IPS-20b (cell line): Measurements from ENCODE around the gene TMEM170A.
"Not testable (repeated sequence)": the region's sequence is repeated elsewhere in the genome, so short reads cannot be mapped to it uniquely, and the experiment has no call there.

Experiments
- H3K27ac ChIP-seq: one replicate; pipeline ENCODE4 v1.5.1; 2013; ENCODE audit warnings: low read length
- H3K27me3 ChIP-seq: 2 replicates; pipeline ENCODE4 v1.6.1; 2013; ENCODE audit warnings: mild to moderate bottlenecking, low read length, inconsistent platforms; ENCODE audit not compliant: insufficient read depth
- H3K36me3 ChIP-seq: 2 replicates; pipeline ENCODE4 v1.6.1; 2013; ENCODE audit warnings: low read depth, mild to moderate bottlenecking, inconsistent platforms, low read length, moderate library complexity; ENCODE audit not compliant: insufficient read depth
- H3K4me1 ChIP-seq: 2 replicates; pipeline ENCODE4 v1.6.1; 2013; ENCODE audit warnings: mild to moderate bottlenecking, control low read depth, inconsistent platforms, low read length, moderate library complexity; ENCODE audit not compliant: insufficient read depth
- H3K4me3 ChIP-seq: 2 replicates; pipeline ENCODE4 v1.5.1; 2013; ENCODE audit warnings: mild to moderate bottlenecking, low read length, inconsistent platforms
- H3K9ac ChIP-seq: 2 replicates; pipeline ENCODE4 v1.6.1; 2013; ENCODE audit warnings: low read depth, mild to moderate bottlenecking, inconsistent platforms, low read length, moderate library complexity
- H3K9me3 ChIP-seq: 2 replicates; pipeline ENCODE4 v1.6.1; 2013; ENCODE audit warnings: mild to moderate bottlenecking, low read depth, low read length, inconsistent platforms; ENCODE audit not compliant: insufficient read depth

Gene TMEM170A

DNA sequence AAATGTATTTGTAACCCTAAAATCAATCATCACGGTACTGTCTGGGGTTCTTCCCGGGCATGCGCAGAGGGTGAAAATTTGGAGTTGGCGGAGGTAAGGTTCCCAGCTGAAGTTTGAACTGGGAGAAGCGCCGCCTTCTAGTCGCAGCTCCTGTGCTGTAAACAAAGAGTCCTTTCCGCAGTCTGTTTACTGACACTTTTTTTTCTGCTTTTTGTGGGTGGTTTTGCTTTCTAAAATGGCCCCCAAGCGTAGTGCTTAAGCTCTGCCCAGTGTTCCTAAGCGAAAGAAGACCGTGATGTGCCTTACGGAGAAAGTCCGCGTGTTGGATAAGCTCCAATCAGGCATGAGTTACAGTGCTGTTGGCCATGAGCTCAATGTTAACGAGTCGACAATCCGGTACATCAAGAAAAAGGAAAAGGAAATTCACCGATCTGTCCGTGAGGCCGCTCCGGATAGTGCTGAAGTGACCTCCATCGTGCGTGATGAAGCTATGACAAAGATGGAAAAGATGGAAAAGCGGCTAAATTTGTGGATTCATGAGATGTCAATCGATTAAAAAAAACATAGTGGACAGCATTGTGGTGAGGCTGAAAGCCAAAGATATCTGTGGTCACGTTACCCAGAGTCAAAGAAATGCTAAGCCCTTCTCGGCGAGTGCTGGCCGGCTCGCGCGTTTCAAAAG lies 30.6 kb downstream of the TMEM170A start:
- H3K36me3 ChIP-seq = peaks cover 6% of the 10 kb centered on the region; the same call in 1 of the 2 replicates
- H3K27ac ChIP-seq = peak overlapping the region; percentile 45
- H3K27me3 ChIP-seq = no peaks in the 10 kb centered on the region
- peak overlapping the region; percentile 88 for H3K4me3 ChIP-seq
- no peaks in the 10 kb centered on the region for H3K9me3 ChIP-seq
- no peaks in the 10 kb centered on the region for H3K4me1 ChIP-seq
- H3K9ac ChIP-seq = peak overlapping the region; percentile 85

DNA sequence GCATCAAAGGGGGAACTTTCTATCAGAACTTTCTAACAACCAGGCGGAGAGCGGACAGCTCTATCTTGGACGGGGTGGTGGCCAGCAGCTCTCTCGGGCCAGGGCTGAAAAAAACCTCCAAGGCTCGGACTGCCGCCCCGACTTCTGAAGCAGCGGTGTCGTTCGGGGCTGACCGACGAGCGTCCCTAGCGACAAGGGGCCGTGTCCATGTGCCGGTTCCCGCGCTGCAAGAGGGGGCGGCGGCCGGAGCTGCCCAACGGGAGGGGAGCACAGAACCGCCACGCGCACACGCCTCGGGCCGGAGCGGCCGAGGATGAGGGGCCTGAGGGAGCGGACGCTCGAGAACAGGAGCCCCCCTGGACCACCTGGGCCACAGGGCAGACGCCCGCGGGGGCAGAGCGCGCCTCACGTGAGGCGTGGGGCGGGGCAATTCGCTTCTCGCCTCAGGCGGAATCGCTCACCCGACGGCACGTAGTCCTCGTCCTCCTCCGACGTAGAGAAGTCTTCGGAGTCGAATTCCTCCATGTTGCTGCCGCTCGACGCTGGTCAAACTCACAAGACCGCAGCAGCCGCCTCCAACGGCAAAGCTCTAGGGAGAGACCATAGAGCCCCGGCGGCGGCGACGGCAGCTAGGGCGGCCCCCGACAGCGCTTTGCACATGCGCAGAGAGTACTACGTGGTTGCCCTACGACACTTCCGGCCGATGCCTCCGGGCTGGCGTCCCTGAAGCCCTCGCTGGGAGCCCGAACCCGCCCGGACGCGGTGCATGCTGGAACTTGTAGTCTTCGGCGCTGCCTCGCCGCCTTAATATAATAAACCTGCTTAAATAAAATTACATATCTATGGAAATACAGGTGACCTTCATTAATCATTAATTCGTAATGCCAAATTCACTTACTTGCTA lies 31.4 kb downstream of the TMEM170A start, which contains the start of gene CFDP1:
CFDP1 (minus strand) TSS at position 676 of the 904 bp plus-strand sequence; CDS start at position 525, 151 bp downstream.
- H3K27me3 ChIP-seq = no peaks in the 10 kb centered on the region
- peak within 1 kb of the TSS; percentile 85 for H3K9ac ChIP-seq
- no peaks in the 10 kb centered on the region for H3K9me3 ChIP-seq
- no peaks in the 10 kb centered on the region for H3K4me1 ChIP-seq
- H3K4me3 ChIP-seq = peak within 1 kb of the TSS; percentile 88
- H3K27ac ChIP-seq = peak within 1 kb of the TSS; percentile 46
- H3K36me3 ChIP-seq = peaks cover 6% of the 10 kb centered on the region; the same call in 1 of the 2 replicates

DNA sequence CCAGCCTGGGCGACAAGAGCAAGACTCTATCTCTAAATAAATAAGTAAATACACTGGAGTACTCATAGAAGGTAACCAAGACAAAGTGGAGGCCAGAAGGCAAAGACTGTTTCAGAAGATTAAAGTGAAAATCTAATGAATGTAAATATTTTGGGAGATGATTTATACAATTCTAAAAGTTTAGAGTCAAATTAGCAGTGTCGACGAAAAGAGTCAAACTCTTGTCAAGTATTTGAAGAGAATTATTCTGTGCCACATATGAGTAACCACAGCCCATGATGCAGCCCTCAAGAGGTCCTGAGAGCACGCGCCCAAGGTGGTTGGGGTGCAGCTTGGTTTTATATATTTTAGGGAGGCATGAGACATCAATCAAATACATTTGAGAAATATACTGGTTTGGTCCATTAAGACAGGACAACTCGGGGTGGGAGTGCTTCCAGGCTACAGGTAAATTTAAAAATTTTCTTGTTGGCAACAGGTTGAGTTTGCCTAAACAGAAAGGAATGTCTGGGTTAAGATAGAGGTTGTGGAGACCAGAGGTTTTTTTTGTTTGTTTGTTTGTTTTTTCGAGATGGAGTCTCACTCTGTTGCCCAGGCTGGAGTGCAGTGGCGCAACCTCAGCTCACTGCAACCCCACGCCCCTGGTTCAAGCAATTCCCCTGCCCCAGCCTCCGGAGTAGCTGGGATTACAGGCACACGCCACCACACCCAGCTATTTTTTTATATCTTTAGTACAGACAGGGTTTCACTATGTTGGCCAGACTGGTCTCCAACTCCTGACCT lies 34.7 kb downstream of the TMEM170A start:
- Histone ChIP-seq H3K36me3 (peaks cover 6% of the 10 kb centered on the region; the same call in 1 of the 2 replicates), H3K27ac (no peak overlapping the region), H3K4me3 (no peak overlapping the region), H3K27me3 (no peaks in the 10 kb centered on the region), H3K9ac (no peak overlapping the region), H3K9me3 (no peaks in the 10 kb centered on the region), H3K4me1 (0 out of 2 replicates have a peak, but pooled peaks cover under 1% of the 10 kb centered on the region)

DNA sequence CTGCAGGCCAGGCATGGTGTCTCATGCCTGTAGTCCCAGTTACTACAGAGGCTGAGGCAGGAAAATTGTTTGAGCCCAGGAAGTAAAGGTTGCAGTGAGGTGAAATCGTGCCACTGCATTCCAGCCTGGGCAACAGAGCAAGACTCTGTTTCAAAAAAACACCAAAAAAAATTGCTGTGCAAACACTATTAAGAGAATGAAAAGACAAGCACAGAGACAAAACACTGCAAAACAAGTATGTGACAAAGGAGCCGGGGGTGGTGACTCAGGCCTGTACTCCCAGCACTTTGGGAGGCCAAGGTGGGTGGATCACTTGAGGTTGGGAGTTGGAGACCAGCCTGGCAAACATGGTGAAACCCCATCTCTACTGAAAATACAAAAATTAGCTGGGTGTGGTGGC lies 38.0 kb downstream of the TMEM170A start:
- not testable (repeated sequence) for H3K9me3 ChIP-seq, H3K36me3 ChIP-seq, H3K27me3 ChIP-seq, H3K27ac ChIP-seq, H3K4me1 ChIP-seq, H3K9ac ChIP-seq, H3K4me3 ChIP-seq

DNA sequence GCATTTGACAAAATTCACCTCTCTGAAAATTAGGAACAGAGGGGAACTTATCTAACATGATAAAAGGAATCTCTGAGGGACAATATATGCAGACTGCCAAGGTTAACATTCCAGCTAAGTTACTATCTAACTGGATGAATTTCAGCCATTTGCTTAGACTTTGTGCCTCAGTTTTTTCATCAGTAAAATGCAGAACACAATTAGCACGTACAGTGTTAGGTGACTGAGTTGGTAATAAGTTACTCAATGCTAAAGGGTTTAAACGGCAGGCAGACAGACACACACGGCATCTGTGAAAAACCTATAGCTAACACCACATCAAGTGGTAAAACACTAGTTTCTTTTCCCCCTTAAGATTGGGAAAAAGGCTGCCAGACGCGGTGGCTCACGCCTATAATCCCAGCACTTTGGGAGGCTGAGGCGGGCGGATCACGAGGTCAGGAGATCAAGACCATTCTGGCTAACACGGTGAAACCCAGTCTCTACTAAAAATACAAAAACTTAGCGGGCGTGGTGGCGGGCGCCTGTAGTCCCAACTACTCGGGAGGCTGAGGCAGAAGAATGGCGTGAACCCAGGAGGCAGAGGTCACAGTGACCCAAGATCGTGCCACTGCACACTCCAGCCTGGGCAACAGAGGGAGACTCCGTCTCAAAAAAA lies 40.3 kb downstream of the TMEM170A start:
- not testable (repeated sequence) for H3K9ac ChIP-seq, H3K4me3 ChIP-seq, H3K27me3 ChIP-seq, H3K36me3 ChIP-seq, H3K27ac ChIP-seq, H3K9me3 ChIP-seq
- H3K4me1 ChIP-seq = peaks cover 26% of the 10 kb centered on the region

DNA sequence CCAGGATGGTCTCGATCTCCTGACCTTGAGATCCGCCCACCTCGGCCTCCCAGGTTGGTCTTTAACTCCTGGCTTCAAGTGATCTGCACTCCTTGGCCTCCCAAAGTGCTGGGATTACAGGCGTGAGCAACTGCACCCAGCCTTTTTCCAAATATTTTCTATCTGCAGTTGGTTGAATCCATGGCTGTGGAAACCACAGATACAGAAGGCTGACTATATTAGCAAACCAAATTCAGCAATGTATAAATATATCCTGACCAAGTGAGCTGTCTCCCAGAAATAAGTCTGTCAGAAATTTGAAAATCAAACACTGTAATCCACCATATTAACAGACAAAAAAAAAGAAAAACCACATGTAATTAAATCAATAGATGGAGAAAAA lies 40.8 kb downstream of the TMEM170A start:
- Histone ChIP-seq H3K9ac (no peak overlapping the region), H3K27me3 (no peaks in the 10 kb centered on the region), H3K27ac (no peak overlapping the region), H3K4me3 (no peak overlapping the region), H3K9me3 (no peaks in the 10 kb centered on the region), H3K4me1 (peaks cover 26% of the 10 kb centered on the region), H3K36me3 (no peaks in the 10 kb centered on the region)

DNA sequence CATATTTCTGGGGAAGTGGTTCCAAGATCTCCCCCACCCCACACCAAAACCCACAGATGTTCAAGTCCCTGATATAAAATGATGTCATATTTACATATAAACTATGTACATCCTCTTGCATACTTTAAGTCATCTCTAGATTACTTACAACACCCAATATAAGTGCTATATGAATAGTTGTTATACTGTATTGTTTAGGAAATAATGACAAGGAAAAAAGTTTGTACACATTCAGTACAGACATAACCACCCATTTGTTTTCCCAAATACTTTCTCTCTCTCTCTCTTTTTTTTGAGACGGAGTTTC lies 42.7 kb downstream of the TMEM170A start:
- H3K9ac ChIP-seq = peak overlapping the region; percentile 67; the same call in 1 of the 2 replicates
- no peaks in the 10 kb centered on the region for H3K9me3 ChIP-seq
- H3K4me3 ChIP-seq = no peak overlapping the region
- no peaks in the 10 kb centered on the region for H3K27me3 ChIP-seq
- H3K27ac ChIP-seq = peak overlapping the region; percentile 12
- H3K36me3 ChIP-seq = no peaks in the 10 kb centered on the region
- peaks cover 26% of the 10 kb centered on the region for H3K4me1 ChIP-seq

DNA sequence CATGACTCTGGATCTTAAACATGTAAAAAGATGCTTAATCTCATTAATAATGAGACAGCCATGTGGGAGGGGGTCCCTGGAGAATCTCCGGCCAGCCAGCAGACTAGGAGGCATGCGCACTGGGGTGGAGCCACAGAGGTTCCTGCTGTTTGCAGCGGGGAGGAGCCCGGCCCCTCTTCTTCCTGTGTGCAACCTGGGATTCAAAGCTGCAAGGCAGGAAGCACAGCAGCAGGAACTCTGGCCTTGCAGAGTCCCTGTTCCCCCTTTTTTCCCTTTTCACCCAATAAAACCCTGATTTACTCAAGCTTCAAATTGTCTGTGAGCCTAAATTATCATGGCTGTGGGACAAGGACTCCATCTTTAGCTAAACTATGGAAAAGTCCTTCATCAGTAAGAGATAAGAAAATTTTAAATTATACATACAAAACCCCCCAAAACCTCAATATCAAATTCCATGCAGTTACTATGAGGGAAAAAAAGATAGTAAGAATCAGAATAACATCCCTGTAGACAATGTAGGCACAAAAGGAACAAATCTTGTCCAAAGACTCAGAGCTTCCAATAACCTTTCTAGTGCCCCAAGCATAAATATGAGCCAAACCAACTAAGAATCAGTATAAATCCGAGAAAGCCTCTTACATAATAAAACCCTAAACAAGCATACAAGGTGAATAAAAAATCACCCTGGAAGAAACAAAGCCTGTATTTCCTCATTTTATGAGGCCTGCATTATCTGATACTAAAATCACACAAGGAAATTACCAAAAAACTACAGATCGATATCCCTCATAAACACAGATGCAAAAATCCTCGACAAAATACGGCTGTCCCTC lies 43.3 kb downstream of the TMEM170A start:
- peak overlapping the region; percentile 40; the same call in 1 of the 2 replicates for H3K4me3 ChIP-seq
- H3K36me3 ChIP-seq = no peaks in the 10 kb centered on the region
- peaks cover 26% of the 10 kb centered on the region for H3K4me1 ChIP-seq
- H3K9me3 ChIP-seq = no peaks in the 10 kb centered on the region
- H3K9ac ChIP-seq = peak overlapping the region; percentile 67; the same call in 1 of the 2 replicates
- H3K27me3 ChIP-seq = no peaks in the 10 kb centered on the region
- peak overlapping the region; percentile 12 for H3K27ac ChIP-seq

DNA sequence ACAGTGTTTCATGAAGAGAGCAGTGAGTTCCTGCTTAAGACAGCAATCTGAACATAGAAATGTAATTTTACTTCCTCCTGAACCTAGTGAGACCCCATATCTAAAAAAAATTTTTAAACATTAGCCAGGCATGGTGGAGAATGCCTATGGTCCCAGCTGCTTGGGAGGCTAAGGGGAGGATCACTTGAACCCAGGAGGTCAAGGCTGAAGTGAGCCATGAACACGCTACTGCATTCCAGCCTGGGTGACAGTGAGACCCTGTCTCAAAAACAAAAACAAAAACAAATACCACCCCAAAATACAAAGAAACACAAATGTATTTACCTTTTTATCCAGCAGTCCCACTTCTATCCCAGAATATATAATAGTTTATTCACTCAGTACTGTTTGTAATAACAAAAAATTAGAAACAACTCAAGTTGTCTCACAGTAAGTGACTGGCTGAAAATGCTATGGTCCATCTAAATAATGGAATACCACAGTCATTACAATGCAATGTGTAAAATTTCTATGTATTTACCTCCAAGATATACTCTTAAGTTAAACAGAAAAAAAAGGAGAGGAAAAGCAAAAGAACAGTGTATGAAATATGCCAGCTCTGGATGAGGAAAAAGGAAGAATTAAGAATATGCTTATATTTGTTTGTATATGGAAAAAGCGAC lies 47.5 kb downstream of the TMEM170A start:
- no peak overlapping the region for H3K27ac ChIP-seq
- no peak overlapping the region for H3K4me3 ChIP-seq
- H3K27me3 ChIP-seq = no peaks in the 10 kb centered on the region
- peaks cover 30% of the 10 kb centered on the region for H3K4me1 ChIP-seq
- peaks cover 26% of the 10 kb centered on the region for H3K36me3 ChIP-seq
- no peak overlapping the region for H3K9ac ChIP-seq
- H3K9me3 ChIP-seq = no peaks in the 10 kb centered on the region

DNA sequence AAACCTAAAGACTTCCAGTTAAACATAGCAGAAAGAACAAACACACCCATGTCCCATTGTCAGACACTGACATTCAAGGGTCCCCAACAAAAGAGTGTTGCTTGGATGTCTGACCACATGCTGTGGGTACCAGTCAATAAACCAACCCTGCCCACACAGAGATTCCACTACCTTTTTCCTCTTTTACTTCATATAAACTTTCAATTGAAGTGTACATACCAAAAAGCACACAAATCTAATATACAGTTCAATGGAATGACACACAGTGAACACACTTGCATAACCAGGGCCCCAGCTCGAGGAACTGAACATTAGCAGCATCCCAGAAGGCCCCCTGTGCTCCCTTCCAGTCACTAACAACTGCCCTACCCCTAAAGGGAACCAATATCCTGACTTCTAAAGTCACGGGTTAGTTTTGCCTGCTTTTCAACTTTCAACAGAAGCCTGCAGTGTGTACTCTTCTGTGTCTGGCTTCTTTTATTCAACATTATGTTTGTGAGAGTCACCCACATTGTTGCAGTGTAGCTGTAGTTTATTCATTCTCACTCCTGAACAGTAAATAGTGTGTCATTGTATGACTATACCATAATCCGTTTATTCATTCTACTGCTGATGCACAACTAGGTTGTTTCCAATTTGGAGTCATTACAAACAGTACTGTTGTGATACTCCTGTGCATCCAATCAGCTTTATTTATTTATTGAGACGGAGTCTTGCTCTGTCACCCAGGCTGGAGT lies 49.2 kb downstream of the TMEM170A start:
- Histone ChIP-seq H3K36me3 (peaks cover 39% of the 10 kb centered on the region), H3K27ac (no peak overlapping the region), H3K4me1 (peaks cover 16% of the 10 kb centered on the region; the same call in 1 of the 2 replicates), H3K4me3 (no peak overlapping the region), H3K9ac (no peak overlapping the region), H3K9me3 (no peaks in the 10 kb centered on the region), H3K27me3 (no peaks in the 10 kb centered on the region)
